ENCODE measurements around the gene CCL25. TPM values are rescaled to one million over a fixed set of nuclear protein-coding genes. Genes with fewer than 3 reads are reported as not detected.

The CCL25 gene
- polyA plus RNA-seq, 4 donors = 156 to 831 (median 414) TPM

DNA sequence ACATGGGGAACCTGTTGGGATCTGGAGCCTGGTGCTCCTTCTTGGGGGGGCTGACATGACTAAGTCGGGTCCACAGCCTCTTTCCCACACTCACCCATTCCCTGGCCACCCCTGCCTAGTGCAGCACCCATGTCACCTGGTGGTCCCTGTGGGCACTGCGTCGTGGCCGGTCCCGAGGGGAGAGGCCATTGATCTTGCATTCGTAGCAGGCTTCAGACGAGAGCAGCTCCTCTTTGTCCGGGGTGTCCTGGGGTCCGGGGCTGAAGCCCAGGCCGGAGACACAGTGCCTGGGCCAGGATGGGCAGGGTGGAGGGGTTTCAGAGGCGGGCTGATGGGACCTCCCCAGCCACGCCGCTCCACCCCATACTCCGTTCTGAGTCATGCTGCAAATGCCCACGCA lies 19.4 kb downstream of the CCL25 start:
- H3K4me1 ChIP-seq (ENCODE audit: control insufficient read depth in 3 of 3, insufficient read depth in 2 of 3, low read depth in 1 of 3, low read length in 2 of 3) = no peaks in the 10 kb centered on the region
- H3K27ac ChIP-seq (ENCODE audit: low read depth in 1 of 3, low read length in 2 of 3) = no peak overlapping the region
- DNase-seq (no peak), FAIRE-seq (no peak)
- H3K27me3 ChIP-seq (ENCODE audit: control insufficient read depth in 3 of 3, insufficient read depth in 3 of 3, low read length in 3 of 3) = no peaks in the 10 kb centered on the region
- peaks cover 0 to 5% (median 0%) of the 10 kb centered on the region in 3 donors for H3K36me3 ChIP-seq (ENCODE audit: control insufficient read depth in 3 of 3, insufficient read depth in 2 of 3, low read depth in 1 of 3, low read length in 3 of 3)
- H3K4me3 ChIP-seq (ENCODE audit: low read depth in 1 of 3, low read length in 3 of 3) = no peak overlapping the region
- H3K9me3 ChIP-seq (ENCODE audit: control insufficient read depth in 2 of 2, insufficient read depth in 1 of 2, low read depth in 1 of 2, low read length in 1 of 2) = peaks cover 2 to 33% of the 10 kb centered on the region in 2 donors
- WGBS, 3 donors = 87 to 91% (median 90%) methylated on average over 15 of the region's 15 CpGs

DNA sequence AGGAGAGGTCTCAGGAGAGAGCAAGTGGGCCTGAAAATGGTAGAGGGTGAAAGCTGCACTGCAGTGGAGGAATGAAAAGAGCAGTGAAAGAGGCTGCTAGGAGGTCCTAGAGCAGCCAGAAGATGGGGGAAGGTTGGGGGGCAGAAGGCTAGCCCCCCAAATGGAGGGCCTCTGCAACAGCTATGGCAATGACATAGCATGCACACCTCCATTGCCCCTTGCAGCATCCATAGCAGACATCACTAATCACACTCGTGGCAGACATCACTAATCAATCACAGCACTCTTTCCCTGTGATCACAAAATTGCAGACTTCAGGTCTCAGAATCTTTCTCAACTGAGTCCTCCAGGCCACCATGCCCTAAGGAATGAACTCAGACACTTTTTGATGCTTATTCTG lies 21.9 kb downstream of the CCL25 start:
- 88 to 98% (median 92%) methylated on average over 1 of the region's 1 CpG for WGBS, 3 donors
- DNase-seq = no peak
- no peak overlapping the region for H3K4me3 ChIP-seq (ENCODE audit: low read depth in 1 of 3, low read length in 3 of 3)
- H3K36me3 ChIP-seq (ENCODE audit: control insufficient read depth in 3 of 3, insufficient read depth in 2 of 3, low read depth in 1 of 3, low read length in 3 of 3) = peaks cover 0 to 3% (median 0%) of the 10 kb centered on the region in 3 donors
- no peak for FAIRE-seq
- H3K4me1 ChIP-seq (ENCODE audit: control insufficient read depth in 3 of 3, insufficient read depth in 2 of 3, low read depth in 1 of 3, low read length in 2 of 3) = no peaks in the 10 kb centered on the region
- H3K27ac ChIP-seq (ENCODE audit: low read depth in 1 of 3, low read length in 2 of 3) = no peak overlapping the region
- H3K9me3 ChIP-seq (ENCODE audit: control insufficient read depth in 2 of 2, insufficient read depth in 1 of 2, low read depth in 1 of 2, low read length in 1 of 2) = peaks cover 2 to 20% of the 10 kb centered on the region in 2 donors
- no peaks in the 10 kb centered on the region for H3K27me3 ChIP-seq (ENCODE audit: control insufficient read depth in 3 of 3, insufficient read depth in 3 of 3, low read length in 3 of 3)

DNA sequence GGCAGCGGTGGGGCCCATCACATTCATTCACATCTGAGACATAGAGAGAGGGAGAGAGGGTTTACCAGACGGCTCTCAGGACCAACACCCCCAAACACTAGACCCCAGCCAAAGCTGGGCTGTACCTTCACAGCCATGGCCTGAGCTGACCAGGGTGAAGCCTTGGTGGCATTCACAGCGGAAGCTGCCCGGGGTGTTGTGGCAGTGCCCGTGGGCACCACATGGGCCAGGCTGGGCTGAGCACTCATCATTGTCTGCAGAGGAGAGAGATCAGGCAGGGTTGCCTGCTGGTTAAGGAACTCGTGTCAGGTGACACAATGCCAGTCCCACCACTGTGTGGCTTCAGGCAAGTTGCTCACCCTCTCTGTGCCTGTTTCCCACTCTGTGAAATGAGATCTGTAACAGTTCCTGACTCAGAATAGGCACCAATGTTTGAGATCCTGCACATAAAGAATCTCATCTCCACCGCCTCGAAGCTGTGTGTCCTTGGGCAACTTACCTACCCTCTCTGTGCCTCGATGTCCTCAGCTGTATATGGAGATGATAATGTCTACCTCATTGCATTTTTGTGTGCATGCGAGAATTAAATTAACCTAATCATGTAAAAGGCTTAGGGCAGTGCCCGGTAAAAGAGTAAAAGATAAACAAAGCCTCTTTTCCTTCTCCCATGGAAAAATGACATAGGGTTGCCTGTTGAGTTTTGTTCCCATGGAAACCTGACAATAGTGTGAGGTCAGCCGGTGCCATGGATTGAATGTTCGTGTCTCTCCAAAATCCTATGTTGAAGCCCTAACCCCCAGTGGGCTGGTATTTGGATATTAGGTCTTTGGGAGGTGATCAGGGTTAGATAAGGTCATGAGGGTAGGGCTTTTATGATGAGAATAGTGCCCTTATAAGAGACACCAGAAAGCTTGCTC lies 22.9 kb downstream of the CCL25 start:
- Histone ChIP-seq H3K27ac (ENCODE audit: low read depth in 1 of 3, low read length in 2 of 3) (no peak overlapping the region), H3K36me3 (ENCODE audit: control insufficient read depth in 3 of 3, insufficient read depth in 2 of 3, low read depth in 1 of 3, low read length in 3 of 3) (peaks cover 0 to 3% (median 0%) of the 10 kb centered on the region in 3 donors), H3K27me3 (ENCODE audit: control insufficient read depth in 3 of 3, insufficient read depth in 3 of 3, low read length in 3 of 3) (no peaks in the 10 kb centered on the region), H3K9me3 (ENCODE audit: control insufficient read depth in 2 of 2, insufficient read depth in 1 of 2, low read depth in 1 of 2, low read length in 1 of 2) (peaks cover 2 to 17% of the 10 kb centered on the region in 2 donors), H3K4me1 (ENCODE audit: control insufficient read depth in 3 of 3, insufficient read depth in 2 of 3, low read depth in 1 of 3, low read length in 2 of 3) (no peaks in the 10 kb centered on the region), H3K4me3 (ENCODE audit: low read depth in 1 of 3, low read length in 3 of 3) (no peak overlapping the region)
- FAIRE-seq (no peak), DNase-seq (no peak)
- WGBS, 3 donors = 80 to 81% (median 81%) methylated on average over 13 of the region's 13 CpGs

- Histone ChIP-seq H3K4me3 (ENCODE audit: low read depth in 1 of 3, low read length in 3 of 3) (no peak overlapping the region), H3K27ac (ENCODE audit: low read depth in 1 of 3, low read length in 2 of 3) (no peak overlapping the region), H3K4me1 (ENCODE audit: control insufficient read depth in 3 of 3, insufficient read depth in 2 of 3, low read depth in 1 of 3, low read length in 2 of 3) (no peaks in the 10 kb centered on the region), H3K9me3 (ENCODE audit: control insufficient read depth in 2 of 2, insufficient read depth in 1 of 2, low read depth in 1 of 2, low read length in 1 of 2) (peaks cover 0 to 8% of the 10 kb centered on the region in 2 donors), H3K27me3 (ENCODE audit: control insufficient read depth in 3 of 3, insufficient read depth in 3 of 3, low read length in 3 of 3) (no peaks in the 10 kb centered on the region), H3K36me3 (ENCODE audit: control insufficient read depth in 3 of 3, insufficient read depth in 2 of 3, low read depth in 1 of 3, low read length in 3 of 3) (peaks cover 0 to 2% (median 0%) of the 10 kb centered on the region in 3 donors)
- DNase-seq (no peak), FAIRE-seq (no peak)
- 92 to 93% (median 92%) methylated on average over 6 of the region's 6 CpGs for WGBS, 3 donors
These were observed 27.4 kb downstream of the CCL25 start for GRCh38 chr19:8079988-8080387.

- H3K4me3 ChIP-seq (ENCODE audit: low read depth in 1 of 3, low read length in 3 of 3) = no peak overlapping the region
- no peak for FAIRE-seq
These were observed 28.3 kb downstream of the CCL25 start for GRCh38 chr19:8080832-8081231.

DNA sequence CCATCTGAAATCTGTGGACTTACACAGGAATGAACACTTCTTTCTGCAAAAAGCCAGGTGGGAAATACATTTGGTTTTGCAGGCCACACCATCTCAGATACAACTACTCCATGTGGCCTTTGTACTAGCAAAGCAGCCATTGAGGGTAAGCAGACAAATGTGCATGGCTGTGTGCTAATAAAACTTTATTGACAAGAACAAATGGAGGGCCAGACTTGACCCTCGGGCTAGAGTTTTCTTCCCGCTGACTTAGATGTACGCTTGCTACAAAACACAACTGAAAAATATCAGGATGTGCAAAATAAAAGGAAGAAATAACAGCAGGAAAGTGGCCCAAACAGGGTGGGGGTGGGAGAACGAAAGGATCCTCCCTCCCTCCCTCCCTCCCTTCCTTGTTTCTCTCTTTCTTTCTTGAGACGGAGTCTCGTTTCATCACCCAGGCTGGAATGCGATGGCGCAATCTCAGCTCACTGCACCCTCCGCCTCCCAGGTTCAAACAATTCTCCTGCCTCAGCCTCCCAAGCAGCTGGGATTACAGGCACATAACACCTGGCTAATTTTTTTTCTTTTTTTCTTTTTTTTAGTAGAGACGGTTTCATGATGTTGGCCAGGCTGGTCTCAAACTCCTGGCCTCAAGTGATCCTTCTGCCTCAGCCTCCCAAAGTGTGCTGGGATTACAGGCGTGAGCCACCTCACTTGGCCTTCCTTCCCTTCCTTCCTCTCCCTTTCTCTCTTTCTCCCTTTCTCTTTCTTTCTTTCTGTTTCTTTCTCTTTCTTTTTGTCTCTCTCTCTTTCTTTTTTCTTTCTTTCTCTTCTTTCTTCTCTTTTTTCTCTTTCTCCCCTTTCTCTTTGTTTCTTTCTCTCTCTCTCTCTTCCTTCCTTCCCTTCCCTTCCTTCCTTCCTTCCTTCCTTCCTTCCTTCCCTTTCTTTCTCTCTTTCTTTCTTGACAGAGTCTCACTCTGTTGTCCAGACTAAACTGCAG lies 29.3 kb downstream of the CCL25 start:
- Histone ChIP-seq H3K4me1 (ENCODE audit: control insufficient read depth in 3 of 3, insufficient read depth in 2 of 3, low read depth in 1 of 3, low read length in 2 of 3) (peaks cover 0 to 18% (median 0%) of the 10 kb centered on the region in 3 donors), H3K36me3 (ENCODE audit: control insufficient read depth in 3 of 3, insufficient read depth in 2 of 3, low read depth in 1 of 3, low read length in 3 of 3) (peaks cover 0 to 4% (median 0%) of the 10 kb centered on the region in 3 donors), H3K4me3 (ENCODE audit: low read depth in 1 of 3, low read length in 3 of 3) (no peak overlapping the region), H3K27ac (ENCODE audit: low read depth in 1 of 3, low read length in 2 of 3) (no peak overlapping the region), H3K9me3 (ENCODE audit: control insufficient read depth in 2 of 2, insufficient read depth in 1 of 2, low read depth in 1 of 2, low read length in 1 of 2) (peaks cover 0 to 8% of the 10 kb centered on the region in 2 donors), H3K27me3 (ENCODE audit: control insufficient read depth in 3 of 3, insufficient read depth in 3 of 3, low read length in 3 of 3) (no peaks in the 10 kb centered on the region)
- no peak for FAIRE-seq
- WGBS, 3 donors = 79 to 87% (median 82%) methylated on average over 11 of the region's 11 CpGs
- DNase-seq = no peak

More at GRCh38 chr19:8080832-8081231, 28.3 kb downstream of the CCL25 start:
- peaks cover 0 to 8% (median 0%) of the 10 kb centered on the region in 3 donors for H3K4me1 ChIP-seq (ENCODE audit: control insufficient read depth in 3 of 3, insufficient read depth in 2 of 3, low read depth in 1 of 3, low read length in 2 of 3)
- 80 to 89% (median 82%) methylated on average over 12 of the region's 12 CpGs for WGBS, 3 donors
- H3K27me3 ChIP-seq (ENCODE audit: control insufficient read depth in 3 of 3, insufficient read depth in 3 of 3, low read length in 3 of 3) = no peaks in the 10 kb centered on the region
- H3K9me3 ChIP-seq (ENCODE audit: control insufficient read depth in 2 of 2, insufficient read depth in 1 of 2, low read depth in 1 of 2, low read length in 1 of 2) = peaks cover 0 to 8% of the 10 kb centered on the region in 2 donors
- H3K27ac ChIP-seq (ENCODE audit: low read depth in 1 of 3, low read length in 2 of 3) = no peak overlapping the region
- peaks cover 0 to 4% (median 0%) of the 10 kb centered on the region in 3 donors for H3K36me3 ChIP-seq (ENCODE audit: control insufficient read depth in 3 of 3, insufficient read depth in 2 of 3, low read depth in 1 of 3, low read length in 3 of 3)
- DNase-seq = no peak

DNA sequence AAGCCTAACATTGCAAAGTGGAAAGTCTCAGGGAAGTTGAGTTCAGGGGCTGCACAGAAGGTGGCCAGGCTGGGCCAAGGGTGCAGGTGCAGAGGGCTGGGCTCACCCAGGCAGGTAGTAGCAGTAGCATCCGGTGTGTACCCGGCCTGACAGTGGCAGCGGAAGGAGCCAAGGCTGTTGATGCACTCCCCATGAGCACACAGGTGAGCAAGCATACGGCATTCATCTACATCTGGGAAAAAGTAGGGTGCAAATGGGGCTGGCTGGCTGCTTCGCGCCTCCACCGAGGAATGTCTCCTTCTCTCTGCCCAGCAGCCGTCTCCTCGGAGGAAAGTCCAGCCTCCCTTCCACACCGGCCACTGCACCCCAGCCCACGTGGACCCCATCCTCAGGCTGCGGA lies 30.6 kb downstream of the CCL25 start:
- Histone ChIP-seq H3K27ac (ENCODE audit: low read depth in 1 of 3, low read length in 2 of 3) (no peak overlapping the region), H3K27me3 (ENCODE audit: control insufficient read depth in 3 of 3, insufficient read depth in 3 of 3, low read length in 3 of 3) (no peaks in the 10 kb centered on the region), H3K4me1 (ENCODE audit: control insufficient read depth in 3 of 3, insufficient read depth in 2 of 3, low read depth in 1 of 3, low read length in 2 of 3) (peaks cover 0 to 19% (median 0%) of the 10 kb centered on the region in 3 donors), H3K4me3 (ENCODE audit: low read depth in 1 of 3, low read length in 3 of 3) (no peak overlapping the region), H3K9me3 (ENCODE audit: control insufficient read depth in 2 of 2, insufficient read depth in 1 of 2, low read depth in 1 of 2, low read length in 1 of 2) (peaks cover 0 to 8% of the 10 kb centered on the region in 2 donors), H3K36me3 (ENCODE audit: control insufficient read depth in 3 of 3, insufficient read depth in 2 of 3, low read depth in 1 of 3, low read length in 3 of 3) (peaks cover 0 to 6% (median 0%) of the 10 kb centered on the region in 3 donors)
- FAIRE-seq = no peak
- 77 to 85% (median 80%) methylated on average over 12 of the region's 12 CpGs for WGBS, 3 donors
- no peak for DNase-seq

DNA sequence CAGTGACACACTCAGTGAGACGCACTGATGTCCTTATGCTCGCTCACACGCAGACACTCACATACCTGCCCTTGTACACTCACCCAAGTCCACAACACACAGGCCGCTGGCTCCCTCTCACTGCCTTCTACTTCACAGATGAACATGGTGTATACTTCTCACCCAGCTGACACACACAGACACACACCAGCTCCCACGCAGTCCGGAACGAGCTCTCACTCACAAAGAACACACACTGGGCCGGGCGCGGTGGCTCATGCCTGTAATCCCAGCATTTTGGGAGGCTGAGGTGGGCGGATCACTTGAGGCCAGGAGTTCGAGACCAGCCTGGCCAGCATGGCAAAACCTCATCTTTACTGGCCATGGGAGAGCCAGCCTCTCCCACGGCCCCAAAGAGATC lies 31.6 kb downstream of the CCL25 start:
- Histone ChIP-seq H3K27me3 (ENCODE audit: control insufficient read depth in 3 of 3, insufficient read depth in 3 of 3, low read length in 3 of 3) (no peaks in the 10 kb centered on the region), H3K4me1 (ENCODE audit: control insufficient read depth in 3 of 3, insufficient read depth in 2 of 3, low read depth in 1 of 3, low read length in 2 of 3) (peaks cover 0 to 19% (median 0%) of the 10 kb centered on the region in 3 donors), H3K9me3 (ENCODE audit: control insufficient read depth in 2 of 2, insufficient read depth in 1 of 2, low read depth in 1 of 2, low read length in 1 of 2) (peaks cover 0 to 8% of the 10 kb centered on the region in 2 donors), H3K36me3 (ENCODE audit: control insufficient read depth in 3 of 3, insufficient read depth in 2 of 3, low read depth in 1 of 3, low read length in 3 of 3) (peaks cover 0 to 6% (median 0%) of the 10 kb centered on the region in 3 donors), H3K27ac (ENCODE audit: low read depth in 1 of 3, low read length in 2 of 3) (no peak overlapping the region), H3K4me3 (ENCODE audit: low read depth in 1 of 3, low read length in 3 of 3) (no peak overlapping the region)
- FAIRE-seq (no peak), DNase-seq (no peak)
- WGBS, 3 donors = 88 to 92% (median 89%) methylated on average over 12 to 13 of the region's 13 CpGs
